Measurements from ENCODE around the gene HAPLN1.

- TF ChIP-seq CTCF (conservative IDR thresholded peaks at IDR 0.05) = no peak
- no peak for TF ChIP-seq EZH2 (IDR thresholded peaks at IDR 0.05; ENCODE audit: low read depth)
Measured at GRCh38 chr5:83724001-83724400, 3.3 kb upstream of the HAPLN1 start.

Measured in PC-9 (cell line).